Caco-2 (cell line): ENCODE measurements around the gene PLA2G12A. TPM values are rescaled to one million over a fixed set of nuclear protein-coding genes. Genes with fewer than 3 reads are reported as not detected.

ENCODE experiments used
- BruUV-seq: library from RNA; stranded (reverse); fragments of 400-500 nt; replicated peaks from 2 replicates; lab custom pipeline; 2021; lab: Mats Ljungman, UMichigan
- CTCF ChIA-PET: fragments of 300-600 bp; sonication (Branson Sonifier 250); formaldehyde crosslinking; loops from one replicate; lab custom pipeline; 2022; ENCODE audit warnings: antibody characterized with exemption; lab: Charles Lee
- POLR2A ChIA-PET: fragments of 300-600 bp; sonication (Branson Sonifier 250); formaldehyde crosslinking; loops from one replicate; lab custom pipeline; 2022; ENCODE audit warnings: antibody characterized with exemption; lab: Charles Lee
- DNase-seq, 2 experiments: peaks; one replicate each; pipeline versions ENCODE4 v3.0.0 to v3.0.0-alpha.2; 2020 to 2022
- H3K27me3 ChIP-seq: replicated peaks from 2 replicates; pipeline ENCODE4 v1.6.0; 2011; ENCODE audit warnings: low read length; ENCODE audit not compliant: control insufficient read depth, insufficient read depth
- H3K36me3 ChIP-seq: 2 replicates; pipeline ENCODE4 v1.5.1; 2011; ENCODE audit warnings: low read length; ENCODE audit not compliant: control insufficient read depth, insufficient read depth
- H3K4me1 ChIP-seq: fragments of 250-450 bp; sonication (Bioruptor Pico); 2 replicates; pipeline ENCODE4 v1.5.1; 2020; ENCODE audit warnings: mild to moderate bottlenecking
- H3K4me3 ChIP-seq: 2 replicates; pipeline ENCODE4 v1.5.1; 2011; ENCODE audit warnings: low read depth, mild to moderate bottlenecking, control low read depth, low read length
- H3K9me3 ChIP-seq: fragments of 250-450 bp; sonication (Bioruptor Pico); 2 replicates; pipeline ENCODE4 v1.5.1; 2020; ENCODE audit warnings: mild to moderate bottlenecking, moderate library complexity
- H3K27ac Mint-ChIP-seq: one replicate; pipeline ENCODE4 v1.8.0; 2022; ENCODE audit warnings: mixed read lengths; ENCODE audit not compliant: unreplicated experiment
- H3K27me3 Mint-ChIP-seq: one replicate; pipeline ENCODE4 v1.8.0; 2022; ENCODE audit warnings: mixed read lengths; ENCODE audit not compliant: insufficient read depth, unreplicated experiment
- H3K36me3 Mint-ChIP-seq: one replicate; pipeline ENCODE4 v1.8.0; 2022; ENCODE audit warnings: mild to moderate bottlenecking, mixed read lengths; ENCODE audit not compliant: insufficient read depth, unreplicated experiment
- H3K4me1 Mint-ChIP-seq: one replicate; pipeline ENCODE4 v1.8.0; 2022; ENCODE audit warnings: low read depth, mixed read lengths; ENCODE audit not compliant: unreplicated experiment
- H3K4me3 Mint-ChIP-seq: one replicate; pipeline ENCODE4 v1.8.0; 2022; ENCODE audit warnings: mild to moderate bottlenecking, moderate library complexity, mixed read lengths; ENCODE audit not compliant: unreplicated experiment
- H3K9me3 Mint-ChIP-seq: one replicate; pipeline ENCODE4 v1.8.0; 2022; ENCODE audit warnings: mixed read lengths; ENCODE audit not compliant: unreplicated experiment
- intact Hi-C: fragments of 100-400 bp; cut with micrococcal nuclease; formaldehyde crosslinking; loops from one replicate; pipeline ENCODE4 v1.10.0; 2022; ENCODE audit not compliant: unreplicated experiment
- total RNA-seq: library from RNA; stranded (reverse); gene quantifications from 2 replicates; pipeline ENCODE4 v1.2.3, GENCODE V29; 2022
- TF ChIP-seq, protein P1 (sequence below), 2 experiments: fragments of 200-600 bp in 1 of 2; IDR thresholded peaks; 1 replicate in 1 of 2; 2 replicates in 1 of 2; pipeline versions ENCODE4 v1.5.1 to v1.8.0; 2011 to 2022; ENCODE audit warnings: antibody characterized with exemption in 1 of 2, control low read depth in 1 of 2, inconsistent platforms in 1 of 2, low read depth in 1 of 2, low read length in 1 of 2, mild to moderate bottlenecking in 1 of 2, moderate library complexity in 1 of 2; ENCODE audit not compliant: insufficient read depth in 1 of 2, severe bottlenecking in 1 of 2, unreplicated experiment in 1 of 2

PLA2G12A gene
- total RNA-seq, 1 experiment from 2014 or later = 34.1 TPM

DNA sequence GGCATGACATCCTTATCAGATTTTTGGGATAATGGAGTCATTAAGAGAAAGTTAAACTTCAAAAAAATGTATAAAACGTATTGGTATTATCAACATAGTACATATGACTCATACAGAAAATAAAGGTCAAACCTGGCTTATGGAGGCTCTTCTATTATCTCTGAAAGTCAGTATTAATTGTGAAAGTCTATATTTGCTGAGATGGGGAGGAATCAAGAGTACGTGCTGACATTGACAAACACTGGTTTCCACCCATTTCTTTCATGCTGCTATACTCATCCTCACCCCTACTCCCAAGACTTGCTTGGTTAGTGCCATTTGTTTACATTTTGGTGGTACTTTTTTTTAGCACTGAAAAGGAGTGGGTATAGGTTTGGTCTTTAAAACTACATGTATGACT, 30.8 kb upstream of the PLA2G12A start:
- H3K27me3 ChIP-seq = no peaks in the 10 kb centered on the region

DNA sequence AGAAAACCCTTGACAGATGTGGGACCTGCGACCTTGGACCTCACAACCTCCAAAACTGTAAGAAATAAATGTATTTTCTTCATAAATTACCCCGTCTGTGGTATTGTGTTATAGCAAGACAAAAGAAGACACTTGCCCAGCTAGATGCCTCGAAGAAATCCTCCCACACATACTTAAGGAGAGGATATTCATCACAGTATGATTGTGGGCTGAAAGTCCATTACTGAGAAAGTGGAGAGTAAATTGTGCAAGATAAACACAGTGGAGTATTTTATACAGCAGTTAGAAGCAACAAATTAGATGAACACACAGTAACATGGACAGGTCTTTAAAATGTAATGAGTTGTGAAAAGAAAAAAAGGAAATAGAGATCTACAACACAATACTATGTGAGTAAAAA, 25.8 kb upstream of the PLA2G12A start:
- Mint-ChIP-seq H3K36me3 (no peaks in the 10 kb centered on the region), H3K27me3 (peaks cover 9% of the 10 kb centered on the region), H3K9me3 (no peaks in the 10 kb centered on the region), H3K4me1 (no peaks in the 10 kb centered on the region), H3K27ac (no peak overlapping the region), H3K4me3 (no peak overlapping the region)
- TF ChIP-seq, protein P1, sequence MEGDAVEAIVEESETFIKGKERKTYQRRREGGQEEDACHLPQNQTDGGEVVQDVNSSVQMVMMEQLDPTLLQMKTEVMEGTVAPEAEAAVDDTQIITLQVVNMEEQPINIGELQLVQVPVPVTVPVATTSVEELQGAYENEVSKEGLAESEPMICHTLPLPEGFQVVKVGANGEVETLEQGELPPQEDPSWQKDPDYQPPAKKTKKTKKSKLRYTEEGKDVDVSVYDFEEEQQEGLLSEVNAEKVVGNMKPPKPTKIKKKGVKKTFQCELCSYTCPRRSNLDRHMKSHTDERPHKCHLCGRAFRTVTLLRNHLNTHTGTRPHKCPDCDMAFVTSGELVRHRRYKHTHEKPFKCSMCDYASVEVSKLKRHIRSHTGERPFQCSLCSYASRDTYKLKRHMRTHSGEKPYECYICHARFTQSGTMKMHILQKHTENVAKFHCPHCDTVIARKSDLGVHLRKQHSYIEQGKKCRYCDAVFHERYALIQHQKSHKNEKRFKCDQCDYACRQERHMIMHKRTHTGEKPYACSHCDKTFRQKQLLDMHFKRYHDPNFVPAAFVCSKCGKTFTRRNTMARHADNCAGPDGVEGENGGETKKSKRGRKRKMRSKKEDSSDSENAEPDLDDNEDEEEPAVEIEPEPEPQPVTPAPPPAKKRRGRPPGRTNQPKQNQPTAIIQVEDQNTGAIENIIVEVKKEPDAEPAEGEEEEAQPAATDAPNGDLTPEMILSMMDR (IDR thresholded peaks at IDR 0.05; ENCODE audit: insufficient read depth in 1 of 2, low read depth in 1 of 2, low read length in 1 of 2, severe bottlenecking in 1 of 2, unreplicated experiment in 1 of 2) = no peak
- Histone ChIP-seq H3K4me1 (no peaks in the 10 kb centered on the region), H3K36me3 (no peaks in the 10 kb centered on the region), H3K4me3 (no peak overlapping the region), H3K9me3 (no peaks in the 10 kb centered on the region), H3K27me3 (no peaks in the 10 kb centered on the region)
- DNase-seq = no peak
- intact Hi-C loops = no loop called here
- ChIA-PET POLR2A (no interaction called here), CTCF (no interaction called here)
- no TSS peak for BruUV-seq

More for the DNA sequence above, 30.8 kb upstream of the PLA2G12A start:
- intact Hi-C loops = no loop called here
- CTCF ChIA-PET = no interaction called here
- DNase-seq = no peak
- H3K4me3 ChIP-seq = no peak overlapping the region
- POLR2A ChIA-PET = no interaction called here
- Mint-ChIP-seq H3K4me3 (no peak overlapping the region), H3K36me3 (no peaks in the 10 kb centered on the region), H3K9me3 (no peaks in the 10 kb centered on the region), H3K27me3 (peaks cover 13% of the 10 kb centered on the region), H3K27ac (no peak overlapping the region), H3K4me1 (no peaks in the 10 kb centered on the region)
- H3K4me1 ChIP-seq = no peaks in the 10 kb centered on the region
- no peaks in the 10 kb centered on the region for H3K9me3 ChIP-seq
- no peaks in the 10 kb centered on the region for H3K36me3 ChIP-seq
- BruUV-seq = no TSS peak
- TF ChIP-seq, protein P1 (IDR thresholded peaks at IDR 0.05; ENCODE audit: insufficient read depth in 1 of 2, low read depth in 1 of 2, low read length in 1 of 2, severe bottlenecking in 1 of 2, unreplicated experiment in 1 of 2) = no peak

DNA sequence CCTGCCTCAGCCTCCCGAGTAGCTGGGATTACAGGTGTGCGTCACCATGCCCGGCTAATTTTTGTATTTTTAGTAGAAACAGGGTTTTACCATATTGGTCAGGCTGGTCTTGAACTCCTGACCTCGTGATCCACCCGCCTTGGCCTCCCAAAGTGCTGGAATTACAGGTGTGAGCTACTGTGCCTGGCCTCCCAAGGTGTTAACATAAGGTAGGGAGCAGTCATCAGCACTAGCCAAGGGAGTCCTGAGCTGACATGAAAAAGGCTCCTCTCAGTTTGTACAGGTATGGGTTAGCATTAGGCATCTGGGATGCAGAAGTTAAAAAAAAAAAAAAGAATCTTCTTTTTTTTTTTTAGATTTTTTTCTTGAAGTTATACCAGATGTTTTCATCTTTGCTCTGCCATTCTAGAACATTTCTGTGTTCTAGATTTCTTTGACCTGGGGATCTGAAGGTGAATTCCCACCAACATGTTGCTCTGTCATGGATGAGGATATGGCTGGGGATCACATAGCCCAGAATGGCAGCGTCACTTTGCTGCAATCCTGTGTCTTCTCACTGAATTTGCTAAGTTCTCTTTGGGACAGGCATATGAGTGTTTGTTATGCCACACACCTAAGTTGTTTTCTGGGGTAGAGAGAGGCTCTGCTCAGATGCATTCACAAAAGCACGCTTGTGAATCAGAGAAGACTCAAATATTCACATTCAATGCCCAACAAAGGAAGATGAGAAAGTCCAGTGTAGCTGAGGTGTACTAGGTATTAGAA, 24.4 kb upstream of the PLA2G12A start:
- Mint-ChIP-seq H3K27me3 (peaks cover 9% of the 10 kb centered on the region), H3K9me3 (no peaks in the 10 kb centered on the region), H3K4me3 (no peak overlapping the region), H3K4me1 (no peaks in the 10 kb centered on the region), H3K36me3 (no peaks in the 10 kb centered on the region), H3K27ac (no peak overlapping the region)
- H3K27me3 ChIP-seq = no peaks in the 10 kb centered on the region
- CTCF ChIA-PET = no interaction called here
- BruUV-seq = no TSS peak
- no peak for DNase-seq
- intact Hi-C loops = no loop called here
- H3K4me3 ChIP-seq = no peak overlapping the region
- TF ChIP-seq, protein P1 (IDR thresholded peaks at IDR 0.05; ENCODE audit: insufficient read depth in 1 of 2, low read depth in 1 of 2, low read length in 1 of 2, severe bottlenecking in 1 of 2, unreplicated experiment in 1 of 2) = no peak
- no peaks in the 10 kb centered on the region for H3K36me3 ChIP-seq
- no peaks in the 10 kb centered on the region for H3K9me3 ChIP-seq
- POLR2A ChIA-PET = no interaction called here
- no peaks in the 10 kb centered on the region for H3K4me1 ChIP-seq
